HG03060 (cell line): ENCODE results near the gene CXCL6.

Experiments used
- ATAC-seq: cut with Tn5 transposase; IDR thresholded peaks from one replicate; pipeline ENCODE4 v1.9.1; 2021; ENCODE audit warnings: low read depth, moderate number of reproducible peaks; ENCODE audit not compliant: unreplicated experiment

Gene CXCL6

GRCh38 chr4:73841243-73841925 lies 4.9 kb downstream of the CXCL6 start:
- ATAC-seq = no peak

- ATAC-seq = no peak
Measured at GRCh38 chr4:73842696-73843095, 6.2 kb downstream of the CXCL6 start.

GRCh38 chr4:73843369-73843768 lies 6.9 kb downstream of the CXCL6 start:
- ATAC-seq = no peak

GRCh38 chr4:73844345-73844744 lies 7.9 kb downstream of the CXCL6 start:
- no peak for ATAC-seq

GRCh38 chr4:73844806-73845205 lies 8.3 kb downstream of the CXCL6 start:
- no peak for ATAC-seq

- no peak for ATAC-seq
Measured at GRCh38 chr4:73847526-73848182, 11.2 kb downstream of the CXCL6 start.

GRCh38 chr4:73848183-73848777 lies 11.8 kb downstream of the CXCL6 start:
- ATAC-seq = no peak

GRCh38 chr4:73850261-73850970 lies 13.9 kb downstream of the CXCL6 start:
- no peak for ATAC-seq

GRCh38 chr4:73851293-73851692 lies 14.8 kb downstream of the CXCL6 start:
- ATAC-seq = no peak

GRCh38 chr4:73852771-73853170 lies 16.3 kb downstream of the CXCL6 start:
- no peak for ATAC-seq

- no peak for ATAC-seq
Measured at GRCh38 chr4:73853246-73853704, 16.8 kb downstream of the CXCL6 start, which contains the start of gene PF4V1. Gene PF4V1 (plus strand): TSS chr4:73853296. CDS start chr4:73853363, 67 bp downstream.

GRCh38 chr4:73853718-73854473 lies 17.4 kb downstream of the CXCL6 start:
- ATAC-seq = no peak

- no peak for ATAC-seq
Measured at GRCh38 chr4:73855406-73855805, 18.9 kb downstream of the CXCL6 start.

GRCh38 chr4:73856518-73856917 lies 20.0 kb downstream of the CXCL6 start:
- no peak for ATAC-seq

- no peak for ATAC-seq
Measured at GRCh38 chr4:73859614-73860088, 23.2 kb downstream of the CXCL6 start.

- no peak for ATAC-seq
Measured at GRCh38 chr4:73860181-73860580, 23.7 kb downstream of the CXCL6 start.

GRCh38 chr4:73860917-73861316 lies 24.4 kb downstream of the CXCL6 start:
- ATAC-seq = no peak

- ATAC-seq = no peak
Measured at GRCh38 chr4:73862322-73862721, 25.8 kb downstream of the CXCL6 start.

GRCh38 chr4:73864365-73864764 lies 27.9 kb downstream of the CXCL6 start:
- no peak for ATAC-seq

GRCh38 chr4:73864961-73865360 lies 28.5 kb downstream of the CXCL6 start:
- ATAC-seq = no peak
